ENCODE results near the gene RUSC2.
"Not testable (repeated sequence)": the region's sequence is repeated elsewhere in the genome, so short reads cannot be mapped to it uniquely, and the experiment has no call there.

Gene RUSC2

DNA sequence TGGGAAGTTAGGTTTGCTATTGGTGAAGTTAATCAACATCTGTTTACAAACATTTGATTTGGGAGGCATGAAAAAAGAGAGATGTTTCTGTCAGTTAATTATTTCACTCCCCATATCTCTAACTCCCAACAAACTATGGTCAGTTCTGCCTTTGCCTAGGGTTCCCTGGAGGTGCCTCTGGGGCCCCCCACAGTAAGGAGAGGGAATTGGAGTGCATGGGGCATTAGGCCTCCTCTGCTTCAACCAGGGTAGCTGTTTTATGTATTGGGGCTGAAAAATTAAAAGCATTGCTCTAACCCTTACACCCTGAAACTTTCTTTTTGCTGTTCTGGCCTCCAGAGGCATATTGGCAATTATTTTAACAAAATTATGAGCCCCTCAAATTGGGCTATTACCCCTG lies 32.3 kb downstream of the RUSC2 start:
- no peak for DNase-seq

GRCh38 chr9:35522700-35523099 lies 32.8 kb downstream of the RUSC2 start:
- DNase-seq: no peak

DNA sequence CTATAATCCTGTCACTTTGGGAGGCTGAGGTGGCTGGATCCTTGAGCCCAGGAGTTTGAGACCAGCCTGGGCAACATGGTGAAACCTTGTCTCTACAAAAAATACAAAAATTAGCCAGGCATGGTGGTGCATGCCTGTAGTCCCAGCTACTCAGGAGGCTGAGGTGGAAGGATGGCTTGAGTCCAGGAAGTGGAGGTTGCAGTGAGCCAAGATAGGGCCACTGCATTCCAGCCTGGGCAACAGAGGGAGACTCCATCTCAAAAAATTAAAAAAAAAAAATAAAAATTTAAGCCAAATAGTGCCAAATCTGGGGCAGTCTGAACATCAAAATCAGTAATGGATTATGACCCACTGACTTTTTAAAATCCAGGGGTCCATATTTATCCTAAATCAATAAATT lies 33.6 kb downstream of the RUSC2 start:
- not testable (repeated sequence) for DNase-seq

DNA sequence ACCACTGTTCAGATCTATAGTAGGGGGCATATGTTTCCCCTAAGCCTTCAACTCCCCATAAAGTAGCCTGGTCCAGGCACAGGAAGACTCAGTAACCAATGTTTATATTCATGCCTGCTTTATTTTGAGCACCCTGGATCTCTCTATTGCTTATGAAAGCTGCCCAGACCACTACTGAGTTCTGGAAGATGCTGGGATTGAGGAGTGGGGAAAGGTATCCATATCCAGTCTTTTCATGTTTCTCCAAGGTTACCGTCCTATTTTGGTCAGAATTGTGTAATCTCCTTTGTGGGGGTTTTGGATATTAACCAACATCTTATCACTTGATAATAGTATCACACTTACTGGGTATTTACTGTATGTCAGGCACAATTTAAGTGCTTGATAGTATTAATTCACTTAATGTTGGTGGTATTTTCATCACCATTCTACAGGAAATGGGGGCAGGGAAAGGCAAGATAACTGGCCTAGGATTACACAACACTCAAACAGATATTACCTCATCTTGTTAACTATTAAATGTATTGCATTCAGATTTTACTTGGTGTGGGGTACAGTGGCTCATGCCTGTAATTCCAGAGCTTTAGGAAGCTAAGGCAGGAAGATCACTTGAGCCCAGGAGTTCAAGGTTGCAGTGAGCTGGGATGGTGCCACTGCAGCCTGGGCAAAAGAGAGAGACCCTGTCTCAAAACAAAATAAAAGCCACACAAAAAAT lies 36.3 kb downstream of the RUSC2 start:
- DNase-seq: no peak

GRCh38 chr9:35529161-35529823 lies 39.4 kb downstream of the RUSC2 start:
- DNase-seq: no peak

DNA sequence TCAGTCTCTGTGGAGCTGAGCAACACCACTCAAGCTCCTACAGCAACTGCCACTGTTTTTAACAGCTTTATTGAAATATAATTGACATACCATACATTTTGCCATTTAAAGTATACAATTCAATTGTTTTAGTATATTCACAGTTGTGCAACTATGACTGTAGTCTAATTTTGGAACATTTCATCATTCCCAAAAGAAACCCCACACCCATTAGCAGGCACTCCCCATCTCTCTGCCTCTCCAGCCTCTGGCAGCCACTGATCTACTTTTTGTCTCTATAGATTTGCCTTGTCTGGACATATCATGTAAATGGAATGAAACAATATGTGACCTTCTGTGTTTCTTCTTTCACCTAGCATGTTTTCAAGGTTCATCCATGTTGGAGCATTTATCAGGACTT lies 43.5 kb downstream of the RUSC2 start:
- no peak for DNase-seq

- not testable (repeated sequence) for DNase-seq
Measured at GRCh38 chr9:35534921-35535320, 45.0 kb downstream of the RUSC2 start.

DNA sequence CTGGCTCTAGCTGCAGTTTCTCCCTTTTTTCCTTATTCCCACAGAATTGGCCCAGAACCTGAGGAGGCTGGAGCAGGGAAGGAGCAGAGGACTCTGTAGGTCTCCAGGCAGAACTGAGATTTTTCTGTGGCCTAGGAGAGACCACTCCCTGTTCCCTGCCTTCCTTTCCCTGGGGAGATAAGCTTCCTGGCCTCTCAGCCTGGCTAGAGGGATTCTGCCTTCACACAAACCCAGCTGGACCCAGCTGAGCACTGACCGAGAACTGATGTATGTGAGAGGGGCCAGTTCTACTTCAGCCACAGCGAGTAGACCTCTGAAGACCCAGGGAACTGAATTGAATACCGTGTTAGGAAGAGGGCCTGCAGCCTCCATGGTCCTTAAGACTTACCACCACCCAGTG lies 48.0 kb downstream of the RUSC2 start:
- DNase-seq: no peak

- no peak for DNase-seq
Measured at GRCh38 chr9:35538361-35539234, 48.7 kb downstream of the RUSC2 start.

Data from effector CD4-positive, alpha-beta T cell (primary cell).